ENCODE results near the gene CHST6.
"Not testable (repeated sequence)": the region's sequence is repeated elsewhere in the genome, so short reads cannot be mapped to it uniquely, and the experiment has no call there.

Gene CHST6

GRCh38 chr16:75458029-75458428 is 37.2 kb downstream of the CHST6 start (continued):
- TF ChIP-seq AEBP2 (tag by site-specific recombination; IDR thresholded peaks at IDR 0.05; ENCODE audit: borderline replicate concordance) (no peak), ZNF350 (tag by site-specific recombination; IDR thresholded peaks at IDR 0.05) (no peak), ZBTB20 (tag by site-specific recombination; IDR thresholded peaks at IDR 0.05) (no peak), REST (tag by site-specific recombination; IDR thresholded peaks at IDR 0.05) (no peak)

GRCh38 chr16:75457485-75458021 is 37.7 kb downstream of the CHST6 start:
- Histone ChIP-seq H3K27ac (ENCODE audit: extremely low read depth, low read depth, low read length) (peak overlapping the region; percentile 17; the same call in 1 of the 2 replicates), H3K36me3 (ENCODE audit: control insufficient read depth in 2 of 2, insufficient read depth in 1 of 2, low read length in 2 of 2) (no peaks in the 10 kb centered on the region; a peak in 1 of 3 replicates), H3K4me3 (ENCODE audit: low read depth, low read length) (no peak overlapping the region), H3K9me3 (ENCODE audit: control insufficient read depth, insufficient read depth, low read depth, low read length) (no peaks in the 10 kb centered on the region), H3K4me1 (ENCODE audit: control insufficient read depth, insufficient read depth, low read length) (peaks cover 39% of the 10 kb centered on the region)
- peak; percentile 54 for TF ChIP-seq ZIC2 (tag by site-specific recombination; IDR thresholded peaks at IDR 0.05)
- no peak for TF ChIP-seq PBX3 (CRISPR knock-in tag; IDR thresholded peaks at IDR 0.05)
- POLR2A ChIA-PET = interaction anchor here (0.6 to 0.9 kb wide), 2 partner anchors 64 to 184 kb away, joined by 3 to 4 read pairs; no protein-coding TSS in a partner anchor
- CTCF ChIA-PET = interaction anchor here (0.7 kb wide), 1 partner anchor 143 kb away, joined by 3 read pairs; no protein-coding TSS in a partner anchor

- ChIA-PET POLR2A (interaction anchor here (0.6 to 0.9 kb wide), 2 partner anchors 32 to 185 kb away, joined by 3 read pairs; no protein-coding TSS in a partner anchor), CTCF (interaction anchor here (0.6 to 3.9 kb wide), 4 partner anchors 8 to 1185 kb away, joined by 3 to 23 read pairs (median 3); no protein-coding TSS in a partner anchor)
- H3K27ac ChIP-seq (ENCODE audit: extremely low read depth, low read depth, low read length) = no peak overlapping the region
- H3K4me1 ChIP-seq (ENCODE audit: control insufficient read depth, insufficient read depth, low read length) = peaks cover 41% of the 10 kb centered on the region
- H3K36me3 ChIP-seq (ENCODE audit: control insufficient read depth in 2 of 2, insufficient read depth in 1 of 2, low read length in 2 of 2) = no peaks in the 10 kb centered on the region; a peak in 1 of 3 replicates
- no peak overlapping the region for H3K4me3 ChIP-seq (ENCODE audit: low read depth, low read length)
- H3K9me3 ChIP-seq (ENCODE audit: control insufficient read depth, insufficient read depth, low read depth, low read length) = no peaks in the 10 kb centered on the region
- TF ChIP-seq ZNF585B (tag by site-specific recombination; IDR thresholded peaks at IDR 0.05) (no peak), ZNF513 (tag by site-specific recombination; IDR thresholded peaks at IDR 0.05) (no peak), SETDB1 (IDR thresholded peaks at IDR 0.05; ENCODE audit: insufficient read length, low read length) (no peak), SALL2 (tag by site-specific recombination; IDR thresholded peaks at IDR 0.05; ENCODE audit: borderline replicate concordance) (no peak)
Observed at GRCh38 chr16:75456971-75457370, 38.3 kb downstream of the CHST6 start.

GRCh38 chr16:75456486-75456885 is 38.8 kb downstream of the CHST6 start:
- CTCF ChIA-PET = interaction anchor here (0.6 to 3.9 kb wide), 4 partner anchors 9 to 1184 kb away, joined by 3 to 23 read pairs (median 3); no protein-coding TSS in a partner anchor

More at GRCh38 chr16:75456486-75456885, 38.8 kb downstream of the CHST6 start:
- not testable (repeated sequence) for H3K27ac ChIP-seq (ENCODE audit: extremely low read depth, low read depth, low read length); H3K36me3 ChIP-seq (ENCODE audit: control insufficient read depth in 2 of 2, insufficient read depth in 1 of 2, low read length in 2 of 2); H3K9me3 ChIP-seq (ENCODE audit: control insufficient read depth, insufficient read depth, low read depth, low read length); H3K4me3 ChIP-seq (ENCODE audit: low read depth, low read length)
- POLR2A ChIA-PET = interaction anchor here (0.6 to 0.8 kb wide), 2 partner anchors 32 to 191 kb away, joined by 3 read pairs; partner anchors contain the start of genes KARS1 and TERF2IP
- peaks cover 37% of the 10 kb centered on the region for H3K4me1 ChIP-seq (ENCODE audit: control insufficient read depth, insufficient read depth, low read length)
